GM12878 (cell line): ENCODE data around the gene CDCA7. TPM values are rescaled to one million over a fixed set of nuclear protein-coding genes. Genes with fewer than 3 reads are reported as not detected.

Experiments used
- ATAC-seq: fragments of 200-7000 bp; cut with Tn5 transposase; 3 replicates; pipeline ENCODE4 v1.9.1; 2020; ENCODE audit warnings: mild to moderate bottlenecking, moderate library complexity
- BruUV-seq: library from RNA; stranded (reverse); fragments of 400-500 nt; replicated peaks from 2 replicates; lab custom pipeline; 2021; lab: Mats Ljungman, UMichigan
- CTCF ChIA-PET: fragments of 300-600 bp; sonication (Branson Sonifier 250); formaldehyde crosslinking; extraction: SDS; loops from one replicate; lab custom pipeline; 2021; ENCODE audit warnings: inconsistent platforms; lab: Yijun Ruan, JAX
- POLR2A ChIA-PET: fragments of 350-600 bp; formaldehyde crosslinking; extraction: SDS; loops from one replicate; lab custom pipeline; 2021; ENCODE audit warnings: inconsistent platforms; lab: Charles Lee
- RAD21 ChIA-PET: fragments of 300-600 bp; sonication (Branson Sonifier 250); formaldehyde crosslinking; loops from one replicate; lab custom pipeline; 2023; ENCODE audit warnings: antibody characterized with exemption; ENCODE audit not compliant: unreplicated experiment; lab: Charles Lee
- SMC1A ChIA-PET: fragments of 300-600 bp; sonication (Branson Sonifier 250); formaldehyde crosslinking; loops from one replicate; lab custom pipeline; 2023; ENCODE audit not compliant: unreplicated experiment, uncharacterized antibody; lab: Charles Lee
- DNase-seq: peaks from one replicate; pipeline ENCODE4 v3.0.0-alpha.2; 2011; ENCODE audit warnings: low read depth, low spot score
- FAIRE-seq: peaks from 3 replicates; lab custom pipeline; 2011; peaks lifted over from hg19 to GRCh38; lab: Jason Lieb, UNC
- H2AFZ ChIP-seq: 2 replicates; pipeline ENCODE4 v1.6.0; 2011; ENCODE audit warnings: low read depth, low read length, control low read depth; ENCODE audit not compliant: control insufficient read depth
- H3K27ac ChIP-seq: 2 replicates; pipeline ENCODE4 v1.5.1; 2011; ENCODE audit warnings: control low read depth; ENCODE audit not compliant: control insufficient read depth, insufficient read depth
- H3K27me3 ChIP-seq, 2 experiments: replicated peaks in 1 of 2; 2 replicates each; pipeline versions ENCODE4 v1.6.0 to v1.6.1; 2011; ENCODE audit warnings: low read length in 1 of 2; ENCODE audit not compliant: control insufficient read depth in 2 of 2, insufficient read depth in 2 of 2
- H3K36me3 ChIP-seq, 2 experiments: 2 replicates each; pipeline ENCODE4 v1.5.1; 2011; ENCODE audit warnings: low read length in 1 of 2; ENCODE audit not compliant: control insufficient read depth in 2 of 2, insufficient read depth in 2 of 2
- H3K4me1 ChIP-seq: 2 replicates; pipeline ENCODE4 v1.6.1; 2011; ENCODE audit warnings: mild to moderate bottlenecking, low read length, moderate library complexity, mixed read lengths; ENCODE audit not compliant: control insufficient read depth, insufficient read depth
- H3K4me2 ChIP-seq: 2 replicates; pipeline ENCODE4 v1.6.0; 2011; ENCODE audit warnings: control low read depth; ENCODE audit not compliant: control insufficient read depth, insufficient read depth
- H3K4me3 ChIP-seq: fragments of 200-600 bp; sonication (generic); 2 replicates; pipeline ENCODE4 v1.5.1; 2016
- H3K79me2 ChIP-seq: 2 replicates; pipeline ENCODE4 v1.6.0; 2011; ENCODE audit warnings: low read length; ENCODE audit not compliant: control insufficient read depth, insufficient read depth
- H3K9ac ChIP-seq: 2 replicates; pipeline ENCODE4 v1.8.0; 2011; ENCODE audit warnings: low read length, control low read depth, mixed read lengths; ENCODE audit not compliant: control insufficient read depth, insufficient read depth
- H3K9me3 ChIP-seq: replicated peaks from 3 replicates; pipeline ENCODE4 v1.5.1; 2011; ENCODE audit warnings: mild to moderate bottlenecking, low read length; ENCODE audit not compliant: control insufficient read depth, insufficient read depth
- H4K20me1 ChIP-seq: 2 replicates; pipeline ENCODE4 v1.6.0; 2011; ENCODE audit not compliant: control insufficient read depth, insufficient read depth
- ATF3 ChIP-seq: IDR thresholded peaks from 2 replicates; pipeline ENCODE4 v1.6.1; 2011; ENCODE audit warnings: low read depth, mild to moderate bottlenecking, low read length, moderate library complexity, borderline replicate concordance; ENCODE audit errors: extremely low read depth
- BCL3 ChIP-seq: IDR thresholded peaks from 2 replicates; pipeline ENCODE4 v1.6.1; 2011; ENCODE audit warnings: borderline replicate concordance, low read depth, mild to moderate bottlenecking, moderate library complexity, low read length; ENCODE audit not compliant: insufficient read depth, poor library complexity, severe bottlenecking
- JUNB ChIP-seq: IDR thresholded peaks from 2 replicates; pipeline ENCODE4 v1.6.1; 2016; ENCODE audit warnings: antibody characterized with exemption, mild to moderate bottlenecking
- MLLT1 ChIP-seq: fragments of 450-650 bp; IDR thresholded peaks from 2 replicates; pipeline ENCODE4 v1.6.1; 2016; ENCODE audit warnings: mild to moderate bottlenecking
- MYB ChIP-seq: fragments of 150-350 bp; IDR thresholded peaks from 2 replicates; pipeline ENCODE4 v1.6.1; 2014; ENCODE audit warnings: mild to moderate bottlenecking, low read depth, low read length, borderline replicate concordance
- RCOR1 ChIP-seq: conservative IDR thresholded peaks from 2 replicates; pipeline ENCODE4 v1.6.1; 2012; ENCODE audit warnings: low read depth, low read length, improper control_type of control experiment
- RELB ChIP-seq: fragments of 450-650 bp; IDR thresholded peaks from 2 replicates; pipeline ENCODE4 v1.6.1; 2017; ENCODE audit warnings: low read depth, mild to moderate bottlenecking, moderate library complexity
- REST ChIP-seq: IDR thresholded peaks from 2 replicates; pipeline ENCODE4 v1.6.1; 2012; ENCODE audit warnings: mild to moderate bottlenecking, low read depth, low read length
- SMAD1 ChIP-seq: fragments of 450-650 bp; IDR thresholded peaks from 2 replicates; pipeline ENCODE4 v1.6.1; 2018; ENCODE audit warnings: mild to moderate bottlenecking, low read depth; ENCODE audit not compliant: partially characterized antibody
- TCF7 ChIP-seq: IDR thresholded peaks from 2 replicates; pipeline ENCODE4 v1.6.1; 2014; ENCODE audit warnings: antibody characterized with exemption, borderline replicate concordance
- WRNIP1 ChIP-seq: IDR thresholded peaks from 2 replicates; pipeline ENCODE4 v1.6.1; 2011; ENCODE audit warnings: low read depth, low read length, improper control_type of control experiment, borderline replicate concordance
- ZBED1 ChIP-seq: IDR thresholded peaks from 2 replicates; pipeline ENCODE4 v1.6.1; 2016; ENCODE audit warnings: borderline replicate concordance
- WGBS: methylation state at CpG from one replicate; pipeline ENCODE4 v1.1.6; 2016; ENCODE audit warnings: low lambda C conversion rate; ENCODE audit not compliant: insufficient replicate concordance, insufficient coverage; ENCODE audit errors: missing lambda C conversion rate; 5-methylcytosine and 5-hydroxymethylcytosine counted together
- in situ Hi-C: fragments of 300-500 bp; cut with MboI; formaldehyde crosslinking; loops from 9 replicates; pipeline ENCODE4 v1.14.3; 2018; ENCODE audit warnings: mixed read lengths
- intact Hi-C: fragments of 100-400 bp; cut with micrococcal nuclease; formaldehyde crosslinking; loops from one replicate; pipeline ENCODE4 v1.14.2; 2022; ENCODE audit not compliant: unreplicated experiment
- polyA plus RNA-seq, 11 experiments: library from polyadenylated mRNA; depleted of rRNA in 4 of 11; unstranded in 6 of 11; stranded (reverse) in 5 of 11; fragments of >200 nt; fragmentation: Nextera tagmentation in 4 of 11; fragmentation: Illumina TruSeq in 1 of 11; extraction: Ambion mirVana in 4 of 11; extraction: Trizol in 1 of 11; gene quantifications; 1 replicate in 1 of 11; 2 replicates in 10 of 11; pipeline versions ENCODE4 v1.2.1 to v1.2.3, GENCODE V29; 2011 to 2016; ENCODE audit warnings: inconsistent platforms in 2 of 11, missing spikeins in 2 of 11, low read depth in 1 of 11
- total RNA-seq, 4 experiments: library from RNA; depleted of rRNA in 3 of 4; stranded (reverse); fragments of >200 nt in 3 of 4; fragmentation: Illumina TruSeq in 1 of 4; extraction: Trizol in 1 of 4; gene quantifications; 2 replicates each; pipeline versions ENCODE4 v1.2.1 to v1.2.3, GENCODE V29; 2013 to 2021

Gene CDCA7
- total and polyA plus RNA-seq, 10 of the 15 experiments (the other 5 are each of a cell fraction or from before 2014, with no cell fraction given) = 23.5 to 71.3 (median 40.8) TPM

GRCh38 chr2:173387660-173388059 is 33.0 kb downstream of the CDCA7 start:
- no peak overlapping the region for H2AFZ ChIP-seq
- H3K4me1 ChIP-seq = no peaks in the 10 kb centered on the region
- BruUV-seq = no TSS peak
- no peaks in the 10 kb centered on the region for H3K79me2 ChIP-seq
- H3K36me3 ChIP-seq = no peaks in the 10 kb centered on the region
- ChIA-PET SMC1A (interaction anchor here (0.7 to 0.9 kb wide), 2 partner anchors 15 to 101 kb away, joined by 3 read pairs; no protein-coding TSS in a partner anchor), RAD21 (no interaction called here), POLR2A (no interaction called here), CTCF (no interaction called here)
- no peak overlapping the region for H3K27ac ChIP-seq
- H3K27me3 ChIP-seq = no peaks in the 10 kb centered on the region
- whole genome bisulfite sequencing = 55% methylated on average over 3 of the region's 3 CpGs
- DNase-seq (no peak), ATAC-seq (no peak), FAIRE-seq (no peak)
- H4K20me1 ChIP-seq = no peaks in the 10 kb centered on the region
- H3K4me3 ChIP-seq = no peak overlapping the region
- H3K4me2 ChIP-seq = no peak overlapping the region
- intact Hi-C loops = no loop called here
- in situ Hi-C loops = no loop called here
- H3K9me3 ChIP-seq = no peaks in the 10 kb centered on the region
- no peak overlapping the region for H3K9ac ChIP-seq
- TF ChIP-seq ZBED1 = no peak
- TF ChIP-seq MLLT1 = no peak
- TF ChIP-seq MYB = no peak
- no peak for TF ChIP-seq JUNB
- no peak for TF ChIP-seq BCL3
- no peak for TF ChIP-seq SMAD1
- no peak for TF ChIP-seq TCF7
- TF ChIP-seq WRNIP1 = no peak
- no peak for TF ChIP-seq REST
- TF ChIP-seq RCOR1 = no peak
- no peak for TF ChIP-seq ATF3
- no peak for TF ChIP-seq RELB
